Mucosa of gallbladder (tissue), 1 donor: Measurements from ENCODE around the gene PDK2. TPM values are rescaled to one million over a fixed set of nuclear protein-coding genes. Genes with fewer than 3 reads are reported as not detected.
"Not testable (repeated sequence)": the region's sequence is repeated elsewhere in the genome, so short reads cannot be mapped to it uniquely, and the experiment has no call there.

ENCODE experiments used
- DNase-seq: peaks from one replicate; pipeline ENCODE4 v3.0.0-alpha.2; 2020; ENCODE audit warnings: low spot score
- total RNA-seq: library from RNA; stranded (reverse); gene quantifications from one replicate; pipeline ENCODE4 v1.2.1, GENCODE V29; 2021
- donor health status: DM: no; HTN: no; CAD: no.

The PDK2 gene
- total RNA-seq, 1 donor from 2014 or later: 64.7 TPM

DNA sequence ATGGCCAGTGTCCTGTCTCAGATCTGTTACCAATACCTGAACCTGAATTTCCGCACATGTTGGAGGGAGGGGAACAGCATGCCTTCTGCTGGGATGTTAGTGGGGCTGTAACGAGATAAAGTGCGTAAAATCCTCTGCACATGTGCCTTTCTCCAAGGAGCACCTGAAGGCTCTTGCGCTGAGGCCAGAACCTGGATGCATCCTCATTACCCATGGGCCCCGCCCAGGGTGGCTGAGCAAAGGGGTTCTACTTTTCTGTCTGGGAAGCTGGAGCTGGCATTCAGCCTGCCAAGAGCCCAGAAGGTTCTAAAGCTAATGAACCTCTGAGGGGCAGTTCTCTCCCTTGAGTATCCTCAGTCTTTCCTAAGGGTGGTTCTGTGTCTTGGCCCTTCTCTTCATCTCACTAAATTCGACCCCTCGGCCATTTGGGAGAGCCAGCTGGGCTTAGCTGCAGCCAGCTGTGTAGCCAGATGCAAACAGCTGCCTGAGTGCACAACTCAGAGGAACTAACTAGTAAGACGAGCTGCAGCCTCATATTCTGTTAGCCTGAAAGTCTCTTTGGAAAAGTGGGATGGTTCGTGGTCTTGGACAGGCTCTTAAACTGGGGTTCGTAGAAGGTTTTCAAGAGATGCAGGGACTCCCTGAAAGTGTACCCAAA, 36.7 kb upstream of the PDK2 start:
- DNase-seq: no peak

- no peak for DNase-seq
These were observed 35.9 kb upstream of the PDK2 start for GRCh38 chr17:50059256-50059655.

GRCh38 chr17:50059759-50060273, 35.3 kb upstream of the PDK2 start:
- DNase-seq: no peak

DNA sequence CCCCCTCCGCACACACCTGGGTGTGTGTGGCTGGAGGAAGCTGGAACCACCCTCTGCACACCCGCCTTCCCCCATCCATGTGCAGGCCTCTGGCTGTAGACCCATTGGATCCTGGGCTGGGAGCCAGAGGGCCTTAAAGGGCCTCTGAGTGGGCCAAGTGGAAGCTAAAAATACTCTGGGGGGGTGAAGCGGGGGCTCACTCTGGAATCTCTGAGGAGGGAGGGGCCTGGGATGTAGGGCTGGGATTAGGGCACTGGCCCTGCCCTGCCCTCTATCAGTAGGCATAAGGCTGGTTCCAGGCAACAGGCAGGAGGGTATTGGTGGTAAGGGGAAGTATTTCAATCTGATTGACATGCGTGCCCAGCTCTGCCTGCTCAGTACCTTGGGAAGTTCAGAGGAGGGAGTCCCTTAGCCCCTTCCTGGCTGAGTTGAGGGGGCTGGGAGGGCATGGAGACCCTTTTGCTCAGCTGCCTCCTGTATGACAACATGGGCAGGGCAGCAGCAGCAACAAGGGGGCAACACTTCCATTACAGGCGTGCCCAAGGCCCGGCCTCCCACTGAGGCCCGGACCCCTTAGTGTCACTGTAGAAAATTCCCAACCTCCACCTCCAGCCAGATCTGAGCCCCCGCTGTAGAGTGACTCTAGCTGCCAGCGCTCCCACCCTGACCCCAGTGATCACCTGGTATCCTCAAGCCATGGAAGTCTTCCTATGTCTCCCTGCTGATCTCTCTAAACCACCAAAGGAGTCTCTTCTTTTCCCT, 34.0 kb upstream of the PDK2 start:
- DNase-seq: peak; percentile 73

GRCh38 chr17:50061713-50062045, 33.5 kb upstream of the PDK2 start:
- not testable (repeated sequence) for DNase-seq

DNA sequence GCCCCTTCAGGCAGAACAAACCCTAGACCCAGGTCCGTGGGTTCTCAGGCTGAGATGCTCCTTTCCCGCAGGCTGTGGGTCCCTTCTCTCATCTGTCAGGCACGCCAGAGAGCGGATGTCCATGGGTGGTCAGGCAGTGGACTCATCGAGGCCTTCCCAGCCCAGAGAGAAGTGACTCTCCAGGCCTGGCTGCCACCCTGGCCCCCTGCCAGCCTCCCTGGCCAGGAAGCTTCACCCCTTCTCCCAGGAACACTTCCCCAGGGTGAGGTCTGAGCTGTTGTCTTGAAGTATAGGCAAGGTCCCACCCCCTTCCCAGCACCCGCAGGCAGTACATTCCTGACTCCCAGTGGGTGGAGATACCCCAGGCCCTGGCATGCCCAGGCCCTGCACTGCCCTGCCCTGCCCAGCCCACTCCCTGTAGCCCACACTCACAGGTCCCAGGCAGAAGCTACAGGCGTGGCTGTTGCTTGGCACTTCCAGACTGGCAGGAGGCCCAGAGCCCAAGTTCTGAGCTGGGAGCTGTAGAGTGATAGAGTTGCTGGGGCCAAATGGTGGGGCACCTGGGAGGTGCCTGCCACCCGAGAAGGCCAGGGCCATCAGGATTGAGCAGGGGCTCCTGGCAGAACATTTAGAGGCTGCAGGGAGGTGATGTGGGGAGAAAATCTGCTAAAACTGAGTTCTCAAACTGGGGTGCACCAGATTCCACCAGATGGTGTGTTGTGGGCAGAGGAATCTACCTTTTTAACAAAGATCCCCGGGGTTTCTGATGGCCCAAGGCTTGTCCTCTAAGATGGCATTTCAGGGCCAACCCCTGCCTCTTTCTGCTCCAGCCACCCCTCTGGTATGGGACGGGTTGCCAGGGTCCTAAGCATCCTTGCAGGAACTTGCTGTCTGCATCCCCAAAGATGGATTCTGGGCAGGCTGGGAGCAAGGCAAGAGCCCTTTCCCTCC, 32.6 kb upstream of the PDK2 start:
- peak; percentile 86 for DNase-seq

GRCh38 chr17:50063561-50064252, 31.4 kb upstream of the PDK2 start:
- DNase-seq: no peak

GRCh38 chr17:50064253-50065001, 30.7 kb upstream of the PDK2 start:
- no peak for DNase-seq

DNA sequence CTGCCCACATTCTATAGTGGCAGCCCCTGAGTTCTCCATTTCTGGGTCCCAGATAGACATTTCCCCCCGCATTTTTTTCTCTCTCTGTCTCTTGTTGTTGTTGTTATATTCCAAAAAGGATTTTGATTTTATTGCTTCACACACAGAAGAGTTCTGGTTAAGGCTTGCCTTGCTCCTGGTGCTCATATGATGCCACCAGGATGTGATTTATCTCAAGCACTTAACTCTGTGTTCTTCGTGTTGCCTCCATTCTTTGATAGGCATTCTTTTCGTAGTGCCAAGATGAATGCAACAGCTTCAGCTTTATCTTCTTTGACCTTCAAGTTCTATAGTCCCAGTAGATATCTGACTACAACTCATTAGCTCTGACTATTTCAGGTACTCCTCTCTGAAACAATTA, 30.1 kb upstream of the PDK2 start:
- DNase-seq: no peak

DNA sequence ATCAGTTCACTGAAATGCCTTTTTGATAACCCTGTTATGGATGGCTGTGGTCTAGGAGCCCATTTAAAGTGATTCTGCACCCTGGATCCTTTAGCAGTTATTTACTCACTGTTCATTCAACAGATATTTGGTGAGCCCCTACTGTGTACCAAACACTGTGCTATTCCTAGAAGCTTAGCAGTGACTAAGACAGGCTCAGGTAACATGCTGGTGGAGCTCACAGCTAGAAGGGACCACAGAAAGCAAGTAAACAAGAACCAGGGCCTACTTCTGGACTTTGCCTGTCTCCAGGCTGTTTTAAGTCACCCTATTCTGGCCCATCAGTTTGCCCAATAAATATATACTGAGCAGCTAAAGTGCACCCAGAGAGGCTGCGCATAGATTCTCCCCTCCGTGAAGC, 28.2 kb upstream of the PDK2 start:
- DNase-seq: no peak

GRCh38 chr17:50067996-50068395, 27.2 kb upstream of the PDK2 start:
- DNase-seq: no peak

DNA sequence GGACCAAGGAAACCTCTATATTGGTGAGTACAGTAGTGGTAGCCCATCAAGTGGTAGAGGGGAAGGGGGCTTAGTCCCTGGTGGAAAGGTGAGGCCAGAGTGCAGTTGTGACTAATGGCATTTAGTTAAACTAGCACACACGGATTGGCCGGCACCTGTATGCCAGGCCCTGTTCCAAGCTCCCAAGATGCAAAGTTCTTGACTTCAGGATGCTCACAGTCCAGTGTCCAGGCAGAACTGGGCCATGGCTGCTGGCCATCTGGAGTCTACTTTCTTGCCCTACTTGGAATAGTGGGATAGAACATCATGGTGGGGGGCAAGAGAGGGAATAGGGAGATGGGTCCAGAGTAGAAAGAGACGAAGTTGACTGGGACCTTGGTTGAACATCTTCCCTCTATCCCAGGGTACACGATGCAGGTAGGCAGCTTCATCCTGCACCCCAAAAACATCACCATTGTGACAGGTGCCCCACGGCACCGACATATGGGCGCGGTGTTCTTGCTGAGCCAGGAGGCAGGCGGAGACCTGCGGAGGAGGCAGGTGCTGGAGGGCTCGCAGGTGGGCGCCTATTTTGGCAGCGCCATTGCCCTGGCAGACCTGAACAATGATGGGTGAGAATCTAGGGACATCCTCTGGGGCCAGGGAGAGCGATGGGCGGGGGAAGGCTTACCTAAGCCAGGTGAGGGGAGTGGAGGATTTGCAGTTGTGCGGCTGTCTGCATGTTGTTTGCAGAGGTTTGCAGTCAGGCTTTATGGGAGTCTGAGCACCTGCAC, 24.1 kb upstream of the PDK2 start:
- no peak for DNase-seq

- no peak for DNase-seq
These were observed 23.5 kb upstream of the PDK2 start for GRCh38 chr17:50071692-50072091.

DNA sequence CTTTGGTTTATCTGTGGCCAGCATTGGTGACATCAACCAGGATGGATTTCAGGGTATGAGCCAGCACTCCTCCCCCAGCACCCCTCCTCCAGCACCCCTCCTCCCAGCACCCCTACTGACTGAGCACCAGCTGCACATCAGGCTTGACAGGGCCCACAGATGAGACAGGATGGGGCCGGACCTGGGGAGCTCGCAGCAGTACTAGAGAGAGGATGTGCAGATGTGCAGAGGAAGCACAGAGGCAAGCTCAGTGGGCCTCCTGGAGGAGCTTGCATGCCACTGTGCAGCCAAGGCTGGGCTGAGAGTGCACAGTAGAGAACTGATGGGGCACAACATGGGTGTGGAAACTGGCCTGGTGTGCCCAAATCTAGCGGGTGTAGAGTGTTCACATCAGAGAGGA, 23.0 kb upstream of the PDK2 start:
- no peak for DNase-seq

DNA sequence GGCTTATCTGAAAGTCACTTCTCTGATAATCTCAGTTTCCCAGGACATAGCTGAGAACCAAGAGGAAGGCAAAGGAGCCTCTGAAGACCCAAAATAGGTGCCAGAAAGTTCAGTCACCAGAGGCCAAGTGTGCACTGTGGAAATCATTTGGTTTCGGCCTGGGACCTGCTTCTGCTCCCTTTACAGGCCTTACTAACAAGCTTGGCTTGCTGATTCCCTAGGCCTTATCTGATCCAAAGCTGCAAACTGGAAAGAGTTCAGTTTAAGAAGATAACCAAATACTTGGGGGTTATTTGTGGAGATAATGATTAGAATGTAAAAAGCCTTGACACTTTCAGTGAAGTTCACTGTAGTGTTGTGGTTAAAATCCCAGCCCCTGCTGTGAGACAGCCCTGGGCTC, 22.2 kb upstream of the PDK2 start:
- DNase-seq: no peak

- no peak for DNase-seq
These were observed 20.9 kb upstream of the PDK2 start for GRCh38 chr17:50074227-50074626.

- DNase-seq: no peak
These were observed 19.6 kb upstream of the PDK2 start for GRCh38 chr17:50075446-50076032.

- DNase-seq: no peak
These were observed 18.9 kb upstream of the PDK2 start for GRCh38 chr17:50076221-50076590.

- DNase-seq: no peak
These were observed 18.4 kb upstream of the PDK2 start for GRCh38 chr17:50076591-50077235.
